ENCODE results near the gene MRPS25. TPM values are rescaled to one million over a fixed set of nuclear protein-coding genes. Genes with fewer than 3 reads are reported as not detected.

Gene MRPS25
- total RNA-seq, 1 experiment from 2014 or later: 58.3 TPM

GRCh38 chr3:15029625-15030024 is 35.5 kb downstream of the MRPS25 start:
- H3K9ac ChIP-seq (ENCODE audit: low read length): no peak overlapping the region
- H3K9me3 ChIP-seq (ENCODE audit: control insufficient read depth in 1 of 2, insufficient read depth in 1 of 2, low read depth in 1 of 2, low read length in 2 of 2): no peaks in the 10 kb centered on the region
- ChIA-PET RAD21 (ENCODE audit: low non-redundant PET in 1 of 2, low total read pairs in 2 of 2, uncharacterized antibody in 2 of 2, unreplicated experiment in 2 of 2) (no interaction called here), POLR2A (no interaction called here), CTCF (no interaction called here)
- no peak overlapping the region for H3K4me2 ChIP-seq (ENCODE audit: low read length)
- no peak for DNase-seq (ENCODE audit: low read depth, low spot score)
- H3K79me2 ChIP-seq (ENCODE audit: insufficient read depth, low read length): no peaks in the 10 kb centered on the region
- no peak overlapping the region for H3K27ac ChIP-seq (ENCODE audit: low read depth, low read length)
- H3K27me3 ChIP-seq (ENCODE audit: insufficient read depth, low read length): no peaks in the 10 kb centered on the region
- no peak overlapping the region for H2AFZ ChIP-seq (ENCODE audit: low read depth, low read length, poor library complexity, severe bottlenecking)
- intact Hi-C loops (cut with micrococcal nuclease): no loop called here
- H3K4me1 ChIP-seq (ENCODE audit: control insufficient read depth in 1 of 2, insufficient read depth in 2 of 2, low read length in 2 of 2): no peaks in the 10 kb centered on the region
- no peak overlapping the region for H3K4me3 ChIP-seq (replicated peaks in 1 of 2; ENCODE audit: low read depth in 1 of 2, low read length in 2 of 2)
- ATAC-seq: no peak
- no peaks in the 10 kb centered on the region for H3K9me2 ChIP-seq (ENCODE audit: insufficient read depth)
- H3K36me3 ChIP-seq (ENCODE audit: control insufficient read depth in 1 of 2, insufficient read depth in 2 of 2, low read length in 2 of 2): peaks cover 21 to 30% of the 10 kb centered on the region in 2 experiments
- TF ChIP-seq ZBTB33 (IDR thresholded peaks at IDR 0.05; ENCODE audit: extremely low read depth, insufficient replicate concordance, low read length) (no peak), EZH2phosphoT487 (IDR thresholded peaks at IDR 0.05; ENCODE audit: borderline replicate concordance) (no peak), MAX (IDR thresholded peaks at IDR 0.05) (no peak)
- H4K20me1 ChIP-seq (ENCODE audit: insufficient read depth): no peaks in the 10 kb centered on the region
- no TSS peak for BruUV-seq (replicated peaks)

GRCh38 chr3:15023719-15024118 is 41.4 kb downstream of the MRPS25 start:
- Histone ChIP-seq H3K4me3 (replicated peaks in 1 of 2; ENCODE audit: low read depth in 1 of 2, low read length in 2 of 2) (no peak overlapping the region), H2AFZ (ENCODE audit: low read depth, low read length, poor library complexity, severe bottlenecking) (no peak overlapping the region), H3K9me3 (ENCODE audit: control insufficient read depth in 1 of 2, insufficient read depth in 1 of 2, low read depth in 1 of 2, low read length in 2 of 2) (no peaks in the 10 kb centered on the region), H3K4me2 (ENCODE audit: low read length) (no peak overlapping the region), H3K27ac (ENCODE audit: low read depth, low read length) (no peak overlapping the region), H4K20me1 (ENCODE audit: insufficient read depth) (no peaks in the 10 kb centered on the region), H3K4me1 (ENCODE audit: control insufficient read depth in 1 of 2, insufficient read depth in 2 of 2, low read length in 2 of 2) (no peaks in the 10 kb centered on the region), H3K79me2 (ENCODE audit: insufficient read depth, low read length) (no peaks in the 10 kb centered on the region), H3K36me3 (ENCODE audit: control insufficient read depth in 1 of 2, insufficient read depth in 2 of 2, low read length in 2 of 2) (peaks cover 25 to 41% of the 10 kb centered on the region in 2 experiments), H3K27me3 (ENCODE audit: insufficient read depth, low read length) (no peaks in the 10 kb centered on the region), H3K9ac (ENCODE audit: low read length) (no peak overlapping the region), H3K9me2 (ENCODE audit: insufficient read depth) (no peaks in the 10 kb centered on the region)
- DNase-seq (ENCODE audit: low read depth, low spot score) (no peak), ATAC-seq (no peak)
- RAD21 ChIA-PET (ENCODE audit: low non-redundant PET in 1 of 2, low total read pairs in 2 of 2, uncharacterized antibody in 2 of 2, unreplicated experiment in 2 of 2): no interaction called here
- intact Hi-C loops (cut with micrococcal nuclease): no loop called here
- no TSS peak for BruUV-seq (replicated peaks)
- CTCF ChIA-PET: no interaction called here
- POLR2A ChIA-PET: no interaction called here
- TF ChIP-seq ATF3 (IDR thresholded peaks at IDR 0.05): no peak
- TF ChIP-seq JUND (IDR thresholded peaks at IDR 0.05): no peak
- no peak for TF ChIP-seq REST (IDR thresholded peaks at IDR 0.05; ENCODE audit: low read depth)
- no peak for TF ChIP-seq CEBPB (IDR thresholded peaks at IDR 0.05; ENCODE audit: low read depth)
- TF ChIP-seq POLR2AphosphoS5 (IDR thresholded peaks at IDR 0.05; ENCODE audit: low read depth, low read length): no peak
- no peak for TF ChIP-seq SIN3A (IDR thresholded peaks at IDR 0.05; ENCODE audit: low read depth)
- no peak for TF ChIP-seq CTCF (IDR thresholded peaks at IDR 0.05 in 2 of 3, conservative IDR thresholded peaks at IDR 0.05 in 1 of 3; ENCODE audit: borderline replicate concordance in 1 of 3, insufficient read depth in 1 of 3, low read depth in 2 of 3, low read length in 2 of 3)
- no peak for TF ChIP-seq YY1 (IDR thresholded peaks at IDR 0.05; ENCODE audit: extremely low read depth, insufficient replicate concordance, low read depth, low read length)
- no peak for TF ChIP-seq EGR1 (IDR thresholded peaks at IDR 0.05; ENCODE audit: low read depth)
- no peak for TF ChIP-seq EZH2 (IDR thresholded peaks at IDR 0.05)
